NCI-H2029 (cell line): ENCODE results near the gene MYL5.
"Not testable (repeated sequence)": the region's sequence is repeated elsewhere in the genome, so short reads cannot be mapped to it uniquely, and the experiment has no call there.

Experiments used
- DNase-seq: peaks from one replicate; lab custom pipeline; 2025; lab: John Stamatoyannopoulos, UW

MYL5 gene

GRCh38 chr4:657834-658667 lies 16.3 kb upstream of the MYL5 start:
- no peak for DNase-seq

GRCh38 chr4:658681-659667 lies 15.4 kb upstream of the MYL5 start:
- no peak for DNase-seq

DNA sequence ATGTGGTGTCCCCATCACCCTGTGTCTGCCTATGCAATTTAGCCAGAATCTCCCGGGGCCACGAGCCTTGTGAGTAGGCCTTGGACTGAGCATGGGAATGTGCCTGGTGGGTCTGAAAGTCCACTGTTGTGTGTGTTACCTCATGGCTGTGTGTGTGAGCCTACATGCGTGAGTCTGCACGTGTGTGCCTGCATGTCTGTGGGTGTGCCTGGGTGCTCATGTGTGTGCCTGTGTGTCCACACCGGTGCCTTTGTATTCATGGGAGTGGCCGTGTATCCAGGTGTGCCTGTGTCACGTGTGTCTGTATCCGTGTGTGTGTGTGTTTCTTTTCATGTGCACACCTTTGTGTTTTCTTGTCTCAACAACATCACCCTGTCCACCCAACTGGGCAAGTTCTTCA lies 14.5 kb upstream of the MYL5 start:
- no peak for DNase-seq

DNA sequence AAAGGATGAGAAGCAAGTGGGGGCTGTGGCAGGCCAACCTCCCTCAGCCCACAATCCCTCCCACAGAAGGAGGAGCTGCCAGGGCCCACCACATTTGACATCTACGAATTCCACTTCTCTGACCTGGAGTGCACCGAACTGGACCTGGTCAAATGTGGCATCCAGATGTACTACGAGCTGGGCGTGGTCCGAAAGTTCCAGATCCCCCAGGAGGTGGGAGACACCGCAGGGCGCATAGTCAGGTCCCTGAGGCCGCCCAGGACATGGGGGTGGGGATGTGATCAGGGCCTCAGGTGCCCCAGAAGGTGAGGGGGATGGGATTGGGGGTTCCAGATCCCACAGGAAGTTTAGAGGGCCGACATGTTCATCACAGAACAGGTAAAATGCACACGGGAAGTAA lies 13.9 kb upstream of the MYL5 start:
- DNase-seq: no peak

DNA sequence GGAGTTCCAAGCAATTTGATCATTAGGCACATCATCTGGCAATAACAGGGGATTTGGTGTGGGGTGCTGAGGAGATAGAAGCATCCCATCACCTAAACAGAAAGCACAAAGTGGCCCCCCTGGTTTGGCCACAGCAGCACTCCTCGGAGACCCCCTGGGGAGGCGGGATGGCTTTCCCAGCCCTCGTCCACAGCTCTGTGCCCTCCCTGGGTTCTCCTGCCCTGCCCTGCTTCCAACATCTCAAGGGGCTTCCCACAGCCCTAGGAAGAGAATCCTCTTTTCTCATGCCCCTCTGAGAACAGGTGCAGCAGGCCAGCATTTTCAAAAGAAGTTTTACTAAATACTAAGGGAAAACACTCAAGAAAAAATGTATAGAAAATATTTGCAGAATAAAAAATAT lies 13.1 kb upstream of the MYL5 start:
- no peak for DNase-seq

GRCh38 chr4:661881-662761 lies 12.2 kb upstream of the MYL5 start:
- no peak for DNase-seq

GRCh38 chr4:663046-663437 lies 11.3 kb upstream of the MYL5 start:
- no peak for DNase-seq

DNA sequence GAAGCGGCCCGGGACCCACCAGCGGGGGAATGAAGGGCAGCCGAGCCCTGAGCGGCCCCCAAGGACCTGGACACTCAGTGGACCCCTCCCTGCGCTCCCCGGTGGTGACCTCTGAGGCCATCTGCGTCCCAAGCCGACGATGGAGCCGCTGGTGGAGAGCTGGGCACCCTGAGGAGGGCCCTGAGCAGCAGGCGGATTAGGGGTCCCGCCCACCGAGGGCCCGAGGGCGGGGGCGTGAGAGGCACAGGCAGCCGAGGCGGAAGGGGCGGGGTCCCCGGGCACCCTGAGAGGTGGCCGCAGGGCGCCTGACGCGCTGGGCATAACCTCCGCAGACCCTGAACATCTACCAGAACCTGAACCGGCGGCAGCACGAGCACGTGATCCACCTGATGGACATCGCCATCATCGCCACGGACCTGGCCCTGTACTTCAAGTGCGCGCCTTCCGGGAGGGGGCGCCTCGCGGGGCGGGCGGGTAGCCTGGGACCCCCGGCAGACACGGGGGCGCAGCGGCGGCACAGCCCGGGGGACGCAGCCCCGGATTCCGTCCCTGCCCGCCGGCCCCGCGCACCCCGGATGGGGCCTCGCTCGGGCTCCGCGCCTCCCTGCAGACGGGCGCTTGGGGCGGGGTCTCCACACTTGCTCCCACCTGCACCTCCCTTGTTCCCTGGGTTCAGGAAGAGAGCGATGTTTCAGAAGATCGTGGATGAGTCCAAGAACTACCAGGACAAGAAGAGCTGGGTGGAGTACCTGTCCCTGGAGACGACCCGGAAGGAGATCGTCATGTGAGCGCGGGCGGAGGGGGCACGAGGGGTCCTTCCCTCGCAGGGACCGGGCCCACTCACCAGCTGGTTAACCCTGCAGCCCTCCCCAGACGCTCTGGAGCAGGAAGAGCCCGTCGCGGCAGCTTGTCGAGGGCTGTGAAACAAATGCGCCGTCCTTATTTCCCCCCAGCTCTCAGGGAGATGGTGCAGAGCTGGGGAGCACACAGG lies 10.6 kb upstream of the MYL5 start:
- DNase-seq: no peak

- DNase-seq: no peak
Measured at GRCh38 chr4:664713-665231, 9.6 kb upstream of the MYL5 start.

DNA sequence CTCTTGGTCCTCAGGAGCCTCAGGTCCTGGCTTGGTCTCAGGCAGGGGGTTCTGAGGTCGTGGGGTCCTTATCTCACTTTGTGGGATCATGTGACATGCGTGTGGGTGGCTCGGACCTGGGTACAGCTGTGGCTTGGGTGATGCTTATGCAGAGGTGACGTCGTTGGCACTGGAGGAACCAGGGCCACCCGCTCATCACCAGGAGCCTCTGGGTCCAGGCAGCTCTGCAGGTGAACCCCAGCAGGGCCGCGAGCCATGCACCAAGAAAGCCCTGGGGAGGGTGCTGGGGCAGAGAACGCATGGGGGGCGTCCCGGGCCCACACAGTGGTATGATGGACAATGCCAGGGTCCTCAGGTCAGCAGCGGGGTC lies 9.0 kb upstream of the MYL5 start:
- DNase-seq: no peak

GRCh38 chr4:665751-666435 lies 8.4 kb upstream of the MYL5 start:
- no peak for DNase-seq

DNA sequence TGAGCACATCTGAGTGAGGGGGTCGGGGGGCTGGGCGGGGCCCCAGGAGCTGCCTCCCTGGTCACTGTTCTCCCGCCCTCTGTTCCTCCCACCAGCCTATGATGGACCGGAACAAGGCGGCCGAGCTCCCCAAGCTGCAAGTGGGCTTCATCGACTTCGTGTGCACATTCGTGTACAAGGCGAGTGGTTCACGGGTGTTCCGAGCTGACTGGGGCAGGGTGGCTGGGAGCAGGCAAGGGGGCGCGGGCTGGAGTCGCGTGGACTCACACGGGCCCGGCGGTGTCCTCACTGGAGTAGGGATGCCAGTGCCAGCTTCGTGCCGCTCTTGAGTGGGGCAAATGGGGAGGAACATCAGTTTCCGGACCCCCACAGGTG lies 7.9 kb upstream of the MYL5 start:
- DNase-seq: no peak

- DNase-seq: no peak
Measured at GRCh38 chr4:666822-667544, 7.4 kb upstream of the MYL5 start.

- no peak for DNase-seq
Measured at GRCh38 chr4:667545-667925, 6.8 kb upstream of the MYL5 start.

DNA sequence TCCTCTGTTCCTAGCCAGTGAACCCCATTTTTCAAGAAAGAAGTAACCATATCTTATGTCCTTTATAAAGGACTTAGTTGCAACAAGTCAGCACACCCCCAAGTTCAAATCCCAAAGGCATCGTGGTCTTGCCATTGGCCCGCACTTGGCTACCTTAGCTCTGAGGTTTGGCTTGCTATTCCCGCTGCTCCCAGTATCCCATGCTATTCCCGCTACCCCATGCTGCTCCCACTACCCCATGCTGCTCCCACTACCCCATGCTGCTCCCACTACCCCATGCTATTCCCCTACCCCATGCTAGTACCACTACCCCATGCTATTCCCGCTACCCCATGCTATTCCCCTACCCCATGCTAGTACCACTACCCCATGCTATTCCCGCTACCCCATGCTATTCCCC lies 6.1 kb upstream of the MYL5 start:
- not testable (repeated sequence) for DNase-seq

GRCh38 chr4:669806-670559 lies 4.4 kb upstream of the MYL5 start:
- not testable (repeated sequence) for DNase-seq

DNA sequence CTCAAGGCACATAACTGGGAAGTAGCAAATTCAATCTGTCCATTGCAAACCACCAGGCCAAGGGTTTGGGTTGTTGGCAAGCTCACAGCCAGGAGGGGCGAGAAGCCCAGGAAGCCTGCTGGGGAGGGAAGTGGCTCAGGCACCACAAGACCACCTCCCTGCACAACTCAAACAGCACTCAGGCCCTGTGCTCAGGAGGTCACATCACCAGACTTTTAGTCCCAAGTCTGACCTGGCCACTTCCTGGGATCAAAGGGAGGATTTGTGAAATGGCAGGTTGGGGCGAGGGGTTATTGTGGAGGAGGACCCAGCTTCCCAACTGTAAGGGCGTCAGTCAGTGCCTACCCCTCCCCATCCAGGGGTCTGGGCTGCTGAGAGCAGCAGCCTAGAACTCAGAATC lies 2.6 kb upstream of the MYL5 start:
- no peak for DNase-seq

DNA sequence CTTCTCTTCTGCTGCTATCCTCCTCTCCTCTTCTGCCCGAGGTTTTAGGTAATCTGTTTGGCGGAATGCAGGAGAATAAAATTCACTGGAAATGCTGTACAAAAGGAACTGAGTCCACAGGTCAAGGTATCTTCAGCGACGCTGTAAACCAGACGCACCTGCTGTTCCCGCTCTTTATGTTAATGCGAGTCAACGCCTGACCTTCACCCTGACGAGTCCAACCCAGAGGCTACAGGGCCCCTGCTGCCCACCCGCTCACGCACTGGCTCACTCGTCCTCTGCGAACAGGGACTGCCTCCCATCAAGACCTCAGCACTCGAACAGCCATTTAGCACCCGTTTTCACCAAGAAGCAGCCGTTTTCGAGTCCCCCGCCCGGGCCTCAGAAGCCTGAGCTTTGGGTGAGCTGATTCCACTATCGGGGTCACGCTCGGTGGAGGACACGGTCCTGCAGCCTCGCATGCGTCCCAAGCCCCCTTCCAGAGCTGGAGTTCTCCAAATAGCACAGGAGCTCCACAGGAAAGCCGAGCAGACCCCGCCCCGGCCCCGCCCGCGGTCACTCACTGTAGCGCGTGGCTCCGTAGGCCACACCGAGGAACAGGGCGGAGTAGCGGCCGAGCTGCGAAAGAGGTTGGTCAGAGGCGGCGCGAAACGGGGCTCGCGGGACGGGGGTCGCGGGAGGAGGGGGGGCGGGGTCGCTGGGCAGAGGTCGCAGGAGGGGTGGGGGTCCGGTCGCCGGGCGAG lies 822 bp upstream of the MYL5 start:
- DNase-seq: no peak
